SU-DHL-6 (cell line): ENCODE results near the gene PPARG.

Experiments
- EZH2phosphoT487 ChIP-seq: fragments of 200-600 bp; sonication (generic), shearing (Covaris generic); conservative IDR thresholded peaks from 2 replicates; pipeline ENCODE4 v1.6.1; 2018; ENCODE audit warnings: mild to moderate bottlenecking, antibody characterized with exemption, low read length, moderate library complexity, mixed read lengths
- TF ChIP-seq, protein P1 (sequence below): fragments of 200-600 bp; sonication (generic); IDR thresholded peaks from one replicate; pipeline ENCODE4 v1.5.1; 2017; ENCODE audit warnings: antibody characterized with exemption, mild to moderate bottlenecking, low read length, moderate library complexity; ENCODE audit not compliant: insufficient read depth, poor library complexity, severe bottlenecking

DNA sequence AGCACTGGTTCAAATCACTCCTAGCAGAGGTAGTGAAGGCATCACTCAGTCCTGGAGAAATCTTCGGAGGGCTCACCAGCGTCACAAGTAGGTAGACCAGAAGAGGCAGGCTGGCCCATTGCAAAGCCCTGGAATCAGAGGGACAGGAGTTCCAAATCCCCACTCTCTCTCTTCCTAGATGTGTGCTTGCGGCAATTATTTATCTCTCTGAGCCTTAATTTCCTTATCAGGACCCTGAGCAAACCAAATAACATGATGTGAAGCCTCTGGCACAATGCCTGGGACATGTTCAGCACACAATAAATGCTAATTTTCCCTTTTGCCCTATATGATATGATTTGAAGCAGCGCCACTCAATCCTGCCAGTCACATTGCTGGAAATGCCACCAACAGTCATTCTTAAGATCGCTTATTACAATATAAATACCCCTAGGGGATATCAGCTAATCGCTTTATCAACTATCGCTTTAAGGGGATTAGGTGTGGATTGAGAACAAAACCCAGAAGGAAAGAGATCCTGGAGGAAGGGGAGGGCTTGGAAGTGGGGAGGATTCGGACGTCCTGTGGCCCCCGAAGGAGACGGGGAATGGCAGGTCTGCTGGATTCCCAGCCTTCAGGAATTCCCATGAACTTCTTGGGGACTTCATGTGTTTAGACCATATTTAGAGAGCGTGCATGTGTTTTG, 135.9 kb downstream of the PPARG start:
- TF ChIP-seq, protein P1, sequence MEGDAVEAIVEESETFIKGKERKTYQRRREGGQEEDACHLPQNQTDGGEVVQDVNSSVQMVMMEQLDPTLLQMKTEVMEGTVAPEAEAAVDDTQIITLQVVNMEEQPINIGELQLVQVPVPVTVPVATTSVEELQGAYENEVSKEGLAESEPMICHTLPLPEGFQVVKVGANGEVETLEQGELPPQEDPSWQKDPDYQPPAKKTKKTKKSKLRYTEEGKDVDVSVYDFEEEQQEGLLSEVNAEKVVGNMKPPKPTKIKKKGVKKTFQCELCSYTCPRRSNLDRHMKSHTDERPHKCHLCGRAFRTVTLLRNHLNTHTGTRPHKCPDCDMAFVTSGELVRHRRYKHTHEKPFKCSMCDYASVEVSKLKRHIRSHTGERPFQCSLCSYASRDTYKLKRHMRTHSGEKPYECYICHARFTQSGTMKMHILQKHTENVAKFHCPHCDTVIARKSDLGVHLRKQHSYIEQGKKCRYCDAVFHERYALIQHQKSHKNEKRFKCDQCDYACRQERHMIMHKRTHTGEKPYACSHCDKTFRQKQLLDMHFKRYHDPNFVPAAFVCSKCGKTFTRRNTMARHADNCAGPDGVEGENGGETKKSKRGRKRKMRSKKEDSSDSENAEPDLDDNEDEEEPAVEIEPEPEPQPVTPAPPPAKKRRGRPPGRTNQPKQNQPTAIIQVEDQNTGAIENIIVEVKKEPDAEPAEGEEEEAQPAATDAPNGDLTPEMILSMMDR: no peak
- TF ChIP-seq EZH2phosphoT487: no peak
